ENCODE measurements around the gene PIGV. TPM values are rescaled to one million over a fixed set of nuclear protein-coding genes. Genes with fewer than 3 reads are reported as not detected.

Gene PIGV
- total RNA-seq, 5 donors from 2014 or later (not counting 1 experiment from before 2014, with no cell fraction given): 10.3 to 24.0 (median 20.3) TPM

DNA sequence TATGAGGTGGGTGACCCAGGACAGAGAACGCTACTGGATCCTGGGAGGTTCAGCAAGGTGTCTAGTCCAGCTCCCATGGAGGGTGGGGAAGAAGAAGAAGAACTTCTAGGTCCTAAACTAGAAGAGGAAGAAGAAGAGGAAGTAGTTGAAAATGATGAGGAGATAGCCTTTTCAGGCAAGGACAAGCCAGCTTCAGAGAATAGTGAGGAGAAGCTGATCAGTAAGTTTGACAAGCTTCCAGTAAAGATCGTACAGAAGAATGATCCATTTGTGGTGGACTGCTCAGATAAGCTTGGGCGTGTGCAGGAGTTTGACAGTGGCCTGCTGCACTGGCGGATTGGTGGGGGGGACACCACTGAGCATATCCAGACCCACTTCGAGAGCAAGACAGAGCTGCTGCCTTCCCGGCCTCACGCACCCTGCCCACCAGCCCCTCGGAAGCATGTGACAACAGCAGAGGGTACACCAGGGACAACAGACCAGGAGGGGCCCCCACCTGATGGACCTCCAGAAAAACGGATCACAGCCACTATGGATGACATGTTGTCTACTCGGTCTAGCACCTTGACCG lies 8.6 kb upstream of the PIGV start:
- ChIA-PET CTCF (interaction anchor here (0.5 to 1.2 kb wide), 2 partner anchors 10 to 298 kb away, joined by 4 read pairs; no protein-coding TSS in a partner anchor), POLR2A (no interaction called here)
- peaks cover 50 to 81% of the 10 kb centered on the region in 2 donors for H3K36me3 ChIP-seq (ENCODE audit: control insufficient read depth in 2 of 2, extremely low read depth in 1 of 2, insufficient read depth in 1 of 2, low read length in 1 of 2)
- no peak overlapping the region for H3K27ac ChIP-seq (ENCODE audit: low read length)
- no peak overlapping the region for H3K4me3 ChIP-seq (ENCODE audit: control insufficient read depth in 1 of 2, extremely low read depth in 1 of 2, low read length in 1 of 2)
- Mint-ChIP-seq H3K36me3 (peaks cover 60% of the 10 kb centered on the region), H3K27me3 (no peaks in the 10 kb centered on the region), H3K4me3 (no peak overlapping the region), H3K27ac (peak overlapping the region; percentile 24 to 43), H3K9me3 (no peaks in the 10 kb centered on the region), H3K4me1 (peaks cover 28 to 40% (median 38%) of the 10 kb centered on the region in 3 donors)
- no peaks in the 10 kb centered on the region for H3K27me3 ChIP-seq (replicated peaks in 1 of 2; ENCODE audit: control insufficient read depth in 2 of 2, extremely low read depth in 1 of 2, insufficient read depth in 2 of 2, low read length in 1 of 2)
- DNase-seq (no peak), ATAC-seq (replicated peaks in 1 of 4) (no peak)
- H3K9me3 ChIP-seq: no peaks in the 10 kb centered on the region
- 92% methylated on average over 11 of the region's 11 CpGs for WGBS (ENCODE audit: insufficient coverage)
- H3K4me1 ChIP-seq (ENCODE audit: control insufficient read depth in 1 of 2, extremely low read depth in 1 of 2, insufficient read depth in 2 of 2, low read length in 2 of 2): peaks cover 0 to 5% of the 10 kb centered on the region in 2 experiments

- H3K4me3 ChIP-seq (ENCODE audit: control insufficient read depth in 1 of 2, extremely low read depth in 1 of 2, low read length in 1 of 2): no peak overlapping the region
- 92% methylated on average over 16 of the region's 21 CpGs for WGBS (ENCODE audit: insufficient coverage)
- ATAC-seq (replicated peaks in 1 of 4) (peak in 1 of 4 experiments; percentile 23), DNase-seq (no peak)
- H3K27me3 ChIP-seq (replicated peaks in 1 of 2; ENCODE audit: control insufficient read depth in 2 of 2, extremely low read depth in 1 of 2, insufficient read depth in 2 of 2, low read length in 1 of 2): no peaks in the 10 kb centered on the region
- peaks cover 39 to 68% of the 10 kb centered on the region in 2 donors for H3K36me3 ChIP-seq (ENCODE audit: control insufficient read depth in 2 of 2, extremely low read depth in 1 of 2, insufficient read depth in 1 of 2, low read length in 1 of 2)
- peaks cover 41 to 53% (median 51%) of the 10 kb centered on the region in 3 donors for H3K4me1 Mint-ChIP-seq
- no peaks in the 10 kb centered on the region for H3K27me3 Mint-ChIP-seq
- no peak overlapping the region for H3K4me3 Mint-ChIP-seq
- H3K27ac Mint-ChIP-seq: peak overlapping the region; percentile 5 to 41
- ChIA-PET POLR2A (interaction anchor here (0.6 kb wide), 3 partner anchors 9 to 281 kb away, joined by 3 to 5 read pairs (median 5); no protein-coding TSS in a partner anchor), CTCF (interaction anchor here (0.7 to 1.0 kb wide), 2 partner anchors 179 to 666 kb away, joined by 3 to 8 read pairs; no protein-coding TSS in a partner anchor)
- H3K36me3 Mint-ChIP-seq: peaks cover 48% of the 10 kb centered on the region
- H3K4me1 ChIP-seq (ENCODE audit: control insufficient read depth in 1 of 2, extremely low read depth in 1 of 2, insufficient read depth in 2 of 2, low read length in 2 of 2): peaks cover 2 to 15% of the 10 kb centered on the region in 2 experiments
- no peaks in the 10 kb centered on the region for H3K9me3 Mint-ChIP-seq
- no peak overlapping the region for H3K27ac ChIP-seq (ENCODE audit: low read length)
- no peaks in the 10 kb centered on the region for H3K9me3 ChIP-seq
Measured at GRCh38 chr1:26780344-26780957, 7.3 kb upstream of the PIGV start.

DNA sequence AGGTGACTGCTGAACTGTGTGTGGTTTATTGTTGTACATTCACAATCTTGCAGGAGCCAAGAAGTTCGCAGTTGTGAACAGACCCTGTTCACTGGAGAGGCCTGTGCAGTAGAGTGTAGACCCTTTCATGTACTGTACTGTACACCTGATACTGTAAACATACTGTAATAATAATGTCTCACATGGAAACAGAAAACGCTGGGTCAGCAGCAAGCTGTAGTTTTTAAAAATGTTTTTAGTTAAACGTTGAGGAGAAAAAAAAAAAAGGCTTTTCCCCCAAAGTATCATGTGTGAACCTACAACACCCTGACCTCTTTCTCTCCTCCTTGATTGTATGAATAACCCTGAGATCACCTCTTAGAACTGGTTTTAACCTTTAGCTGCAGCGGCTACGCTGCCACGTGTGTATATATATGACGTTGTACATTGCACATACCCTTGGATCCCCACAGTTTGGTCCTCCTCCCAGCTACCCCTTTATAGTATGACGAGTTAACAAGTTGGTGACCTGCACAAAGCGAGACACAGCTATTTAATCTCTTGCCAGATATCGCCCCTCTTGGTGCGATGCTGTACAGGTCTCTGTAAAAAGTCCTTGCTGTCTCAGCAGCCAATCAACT lies 6.4 kb upstream of the PIGV start:
- Histone ChIP-seq H3K27ac (ENCODE audit: low read length) (no peak overlapping the region), H3K4me3 (ENCODE audit: control insufficient read depth in 1 of 2, extremely low read depth in 1 of 2, low read length in 1 of 2) (no peak overlapping the region), H3K27me3 (replicated peaks in 1 of 2; ENCODE audit: control insufficient read depth in 2 of 2, extremely low read depth in 1 of 2, insufficient read depth in 2 of 2, low read length in 1 of 2) (no peaks in the 10 kb centered on the region), H3K9me3 (no peaks in the 10 kb centered on the region), H3K36me3 (ENCODE audit: control insufficient read depth in 2 of 2, extremely low read depth in 1 of 2, insufficient read depth in 1 of 2, low read length in 1 of 2) (peaks cover 33 to 60% of the 10 kb centered on the region in 2 donors), H3K4me1 (ENCODE audit: control insufficient read depth in 1 of 2, extremely low read depth in 1 of 2, insufficient read depth in 2 of 2, low read length in 2 of 2) (peaks cover 10 to 24% of the 10 kb centered on the region in 2 experiments)
- Mint-ChIP-seq H3K27ac (peak overlapping the region; percentile 61 to 99), H3K27me3 (no peaks in the 10 kb centered on the region), H3K9me3 (no peaks in the 10 kb centered on the region), H3K36me3 (peaks cover 42% of the 10 kb centered on the region), H3K4me1 (peaks cover 47 to 61% (median 60%) of the 10 kb centered on the region in 3 donors), H3K4me3 (no peak overlapping the region)
- ATAC-seq (replicated peaks in 1 of 4): no peak
- POLR2A ChIA-PET: interaction anchor here (0.6 to 0.7 kb wide), 4 partner anchors 51 to 280 kb away, joined by 3 to 14 read pairs (median 4); no protein-coding TSS in a partner anchor
- WGBS (ENCODE audit: insufficient coverage): 84% methylated on average over 5 of the region's 11 CpGs
- CTCF ChIA-PET: interaction anchor here (0.5 to 0.7 kb wide), 3 partner anchors 112 to 665 kb away, joined by 3 to 8 read pairs (median 3); no protein-coding TSS in a partner anchor
- no peak for DNase-seq

- H3K36me3 ChIP-seq (ENCODE audit: control insufficient read depth in 2 of 2, extremely low read depth in 1 of 2, insufficient read depth in 1 of 2, low read length in 1 of 2): peaks cover 30 to 46% of the 10 kb centered on the region in 2 donors
- H3K27me3 ChIP-seq (replicated peaks in 1 of 2; ENCODE audit: control insufficient read depth in 2 of 2, extremely low read depth in 1 of 2, insufficient read depth in 2 of 2, low read length in 1 of 2): no peaks in the 10 kb centered on the region
- H3K4me1 Mint-ChIP-seq: peaks cover 58 to 73% (median 73%) of the 10 kb centered on the region in 3 donors
- H3K27ac Mint-ChIP-seq: peak overlapping the region; percentile 76 to 99
- H3K4me1 ChIP-seq (ENCODE audit: control insufficient read depth in 1 of 2, extremely low read depth in 1 of 2, insufficient read depth in 2 of 2, low read length in 2 of 2): peaks cover 18 to 37% of the 10 kb centered on the region in 2 experiments
- no peak for ATAC-seq (replicated peaks in 1 of 4)
- H3K27me3 Mint-ChIP-seq: no peaks in the 10 kb centered on the region
- no peak overlapping the region for H3K4me3 ChIP-seq (ENCODE audit: control insufficient read depth in 1 of 2, extremely low read depth in 1 of 2, low read length in 1 of 2)
- H3K9me3 Mint-ChIP-seq: no peaks in the 10 kb centered on the region
- no peaks in the 10 kb centered on the region for H3K9me3 ChIP-seq
- 100% methylated on average over 1 of the region's 3 CpGs for WGBS (ENCODE audit: insufficient coverage)
- peak overlapping the region; percentile 8 for H3K27ac ChIP-seq (ENCODE audit: low read length)
- no peak overlapping the region for H3K4me3 Mint-ChIP-seq
- ChIA-PET POLR2A (no interaction called here), CTCF (no interaction called here)
- H3K36me3 Mint-ChIP-seq: peaks cover 36% of the 10 kb centered on the region
- DNase-seq: no peak
Measured at GRCh38 chr1:26782521-26783212, 5.1 kb upstream of the PIGV start.

DNA sequence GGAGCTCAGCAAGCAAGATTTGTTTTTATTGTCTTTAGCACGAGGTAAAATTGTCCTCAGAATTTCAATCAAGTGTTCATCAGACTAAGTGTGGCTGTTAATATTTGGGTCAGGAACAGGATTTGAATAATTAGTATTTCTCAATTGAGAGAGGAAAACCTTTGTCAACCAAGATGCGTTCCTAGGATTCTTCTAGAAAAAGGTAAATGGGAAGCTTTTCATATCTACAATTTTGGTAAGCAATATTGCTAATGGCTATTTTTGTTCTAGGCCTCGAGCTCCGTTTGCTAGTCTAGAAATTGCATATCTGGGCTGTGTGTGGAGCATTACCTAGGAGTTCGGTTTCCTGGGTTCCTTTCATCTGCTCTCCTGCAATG lies 4.1 kb upstream of the PIGV start:
- Histone ChIP-seq H3K27ac (ENCODE audit: low read length) (no peak overlapping the region), H3K36me3 (ENCODE audit: control insufficient read depth in 2 of 2, extremely low read depth in 1 of 2, insufficient read depth in 1 of 2, low read length in 1 of 2) (peaks cover 23 to 37% of the 10 kb centered on the region in 2 donors), H3K27me3 (replicated peaks in 1 of 2; ENCODE audit: control insufficient read depth in 2 of 2, extremely low read depth in 1 of 2, insufficient read depth in 2 of 2, low read length in 1 of 2) (no peaks in the 10 kb centered on the region), H3K9me3 (no peaks in the 10 kb centered on the region), H3K4me1 (ENCODE audit: control insufficient read depth in 1 of 2, extremely low read depth in 1 of 2, insufficient read depth in 2 of 2, low read length in 2 of 2) (peaks cover 21 to 43% of the 10 kb centered on the region in 2 experiments), H3K4me3 (ENCODE audit: control insufficient read depth in 1 of 2, extremely low read depth in 1 of 2, low read length in 1 of 2) (no peak overlapping the region)
- peaks cover 59 to 74% (median 74%) of the 10 kb centered on the region in 3 donors for H3K4me1 Mint-ChIP-seq
- ChIA-PET POLR2A (interaction anchor here in 1 of 2 donors (0.6 kb wide), 1 partner anchor 173 kb away, joined by 3 read pairs; no protein-coding TSS in a partner anchor), CTCF (interaction anchor here (0.9 to 2.0 kb wide), 3 partner anchors 180 to 185 kb away, joined by 3 to 5 read pairs (median 4); no protein-coding TSS in a partner anchor)
- H3K27ac Mint-ChIP-seq: peak overlapping the region; percentile 76 to 99
- no peak for DNase-seq
- no peaks in the 10 kb centered on the region for H3K27me3 Mint-ChIP-seq
- H3K4me3 Mint-ChIP-seq: no peak overlapping the region
- H3K9me3 Mint-ChIP-seq: no peaks in the 10 kb centered on the region
- WGBS (ENCODE audit: insufficient coverage): 100% methylated on average over 3 of the region's 5 CpGs
- no peak for ATAC-seq (replicated peaks in 1 of 4)
- H3K36me3 Mint-ChIP-seq: peaks cover 29% of the 10 kb centered on the region
